EL (cell line): Measurements from ENCODE around the gene USP17L12.
"Not testable (repeated sequence)": the region's sequence is repeated elsewhere in the genome, so short reads cannot be mapped to it uniquely, and the experiment has no call there.

Source experiments
- DNase-seq: peaks from one replicate; pipeline ENCODE4 v3.0.0-alpha.2; 2016

The USP17L12 gene

GRCh38 chr4:9219852-9220251 is at the start of gene USP17L12:
TSS of gene USP17L12 (plus strand) at chr4:9220152. CDS start at chr4:9220152, 0 bp downstream.
- DNase-seq, result not testable (repeated sequence)

GRCh38 chr4:9210357-9210756 is 9.6 kb upstream of the USP17L12 start, which contains the start of gene USP17L10:
TSS of gene USP17L10 (plus strand) at chr4:9210657. CDS start at chr4:9210657, 0 bp downstream.
- DNase-seq, result not testable (repeated sequence)

GRCh38 chr4:9214701-9215100 is 5.3 kb upstream of the USP17L12 start:
- not testable (repeated sequence) for DNase-seq

- not testable (repeated sequence) for DNase-seq
Measured at GRCh38 chr4:9215105-9215504, 4.8 kb upstream of the USP17L12 start, which contains the start of gene USP17L11. TSS of gene USP17L11 (plus strand) at chr4:9215405. CDS start at chr4:9215405, 0 bp downstream.

- not testable (repeated sequence) for DNase-seq
Measured at GRCh38 chr4:9224596-9224995, 4.6 kb downstream of the USP17L12 start, which contains the start of gene USP17L13. TSS of gene USP17L13 (plus strand) at chr4:9224896. CDS start at chr4:9224896, 0 bp downstream.

- DNase-seq, result not testable (repeated sequence)
Measured at GRCh38 chr4:9230249-9230648, 10.3 kb downstream of the USP17L12 start.

- DNase-seq, result not testable (repeated sequence)
Measured at GRCh38 chr4:9234085-9234484, 14.1 kb downstream of the USP17L12 start, which contains the start of gene USP17L15. TSS of gene USP17L15 (plus strand) at chr4:9234385. CDS start at chr4:9234385, 0 bp downstream.

GRCh38 chr4:9238461-9238860 is 18.5 kb downstream of the USP17L12 start:
- DNase-seq, result not testable (repeated sequence)

- DNase-seq, result not testable (repeated sequence)
Measured at GRCh38 chr4:9243579-9243978, 23.6 kb downstream of the USP17L12 start, which contains the start of gene USP17L17. TSS of gene USP17L17 (plus strand) at chr4:9243879. CDS start at chr4:9243879, 0 bp downstream.

- not testable (repeated sequence) for DNase-seq
Measured at GRCh38 chr4:9247953-9248680, 28.2 kb downstream of the USP17L12 start, which contains the start of gene USP17L18. TSS of gene USP17L18 (plus strand) at chr4:9248630. CDS start at chr4:9248630, 0 bp downstream.

GRCh38 chr4:9253078-9253477 is 33.1 kb downstream of the USP17L12 start, which contains the start of gene USP17L19:
TSS of gene USP17L19 (plus strand) at chr4:9253378. CDS start at chr4:9253378, 0 bp downstream.
- DNase-seq, result not testable (repeated sequence)

- not testable (repeated sequence) for DNase-seq
Measured at GRCh38 chr4:9257824-9258223, 37.9 kb downstream of the USP17L12 start, which contains the start of gene USP17L20. TSS of gene USP17L20 (plus strand) at chr4:9258124. CDS start at chr4:9258124, 0 bp downstream.

- DNase-seq, result not testable (repeated sequence)
Measured at GRCh38 chr4:9262572-9262971, 42.6 kb downstream of the USP17L12 start, which contains the start of gene USP17L21. TSS of gene USP17L21 (plus strand) at chr4:9262872. CDS start at chr4:9262872, 0 bp downstream.

- not testable (repeated sequence) for DNase-seq
Measured at GRCh38 chr4:9267319-9267718, 47.4 kb downstream of the USP17L12 start, which contains the start of gene USP17L22. TSS of gene USP17L22 (plus strand) at chr4:9267619. CDS start at chr4:9267619, 0 bp downstream.
